NB4 (cell line): Measurements from ENCODE around the gene ASF1B.

ENCODE experiments used
- CTCF ChIP-seq: IDR thresholded peaks from one replicate; pipeline ENCODE4 v1.5.1; 2012; ENCODE audit warnings: low read depth, low read length
- MAX ChIP-seq: IDR thresholded peaks from 2 replicates; pipeline ENCODE4 v1.6.1; 2011; ENCODE audit warnings: low read depth, low read length
- MYC ChIP-seq: IDR thresholded peaks from 2 replicates; pipeline ENCODE4 v1.6.1; 2011; ENCODE audit warnings: low read depth, low read length
- POLR2A ChIP-seq: IDR thresholded peaks from 2 replicates; pipeline ENCODE4 v1.6.1; 2011; ENCODE audit warnings: mild to moderate bottlenecking; ENCODE audit not compliant: insufficient read length; ENCODE audit errors: extremely low read depth

- TF ChIP-seq POLR2A, result no peak
- TF ChIP-seq MYC, result no peak
- peak; percentile 24 for TF ChIP-seq CTCF
- TF ChIP-seq MAX, result no peak
These were observed 38.7 kb downstream of the ASF1B start for GRCh38 chr19:14097532-14098151.
